ENCODE results near the gene PSMB5. TPM values are rescaled to one million over a fixed set of nuclear protein-coding genes. Genes with fewer than 3 reads are reported as not detected.
A peak's percentile ranks its signal among the peaks of the same experiment; 100 is the strongest.
"Not testable (repeated sequence)": the region's sequence is repeated elsewhere in the genome, so short reads cannot be mapped to it uniquely, and the experiment has no call there.

Gene PSMB5
- polyA plus RNA-seq, 4 donors, result 204 to 277 (median 233) TPM

DNA sequence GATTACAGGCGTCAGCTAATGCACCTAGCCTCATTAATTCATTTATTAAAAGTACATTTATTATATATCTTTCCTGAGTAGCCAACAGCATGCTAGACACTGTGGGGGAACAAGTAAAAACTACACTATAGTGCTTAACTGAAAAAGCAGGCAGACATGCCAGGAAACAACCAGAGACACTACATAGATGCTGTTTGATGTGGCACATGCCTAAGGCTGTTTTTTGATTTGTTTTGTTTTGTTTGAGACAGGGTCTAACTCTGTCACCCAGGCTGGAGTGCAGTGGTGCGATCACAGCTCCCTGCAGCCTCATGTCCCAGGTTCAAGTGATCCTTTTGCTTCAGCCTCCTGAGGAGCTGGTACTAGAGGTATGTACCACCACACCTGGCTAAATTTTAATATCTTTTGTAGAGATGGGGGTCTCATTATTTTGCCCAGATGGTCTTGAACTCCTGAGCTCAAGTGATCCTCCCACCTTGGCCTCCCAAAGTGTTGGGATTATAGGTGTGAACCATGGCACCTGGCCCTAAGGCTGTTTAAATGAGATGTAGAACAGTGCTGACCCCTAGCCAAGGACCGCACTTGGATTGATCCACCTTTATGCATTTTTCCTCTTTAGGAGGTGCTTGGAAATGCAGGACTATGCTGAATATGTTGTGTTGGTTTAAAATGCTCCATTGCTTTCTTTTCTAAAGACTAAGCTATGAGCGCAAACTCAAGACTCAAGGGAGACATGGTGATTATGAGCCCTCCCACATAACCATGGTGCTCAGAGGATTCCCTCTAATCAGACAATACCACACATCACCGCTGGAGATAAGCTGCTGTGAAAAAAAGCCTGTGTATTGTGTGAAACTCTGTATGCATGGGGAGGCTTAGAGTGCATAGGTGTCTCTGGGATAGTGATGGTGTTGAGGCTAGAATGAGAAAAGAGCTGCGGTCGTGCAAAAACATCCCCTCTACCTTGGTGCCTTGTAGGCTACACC, 14.3 kb downstream of the PSMB5 start:
- DNase-seq (ENCODE audit: low read depth in 4 of 4, low spot score in 2 of 4), result no peak

DNA sequence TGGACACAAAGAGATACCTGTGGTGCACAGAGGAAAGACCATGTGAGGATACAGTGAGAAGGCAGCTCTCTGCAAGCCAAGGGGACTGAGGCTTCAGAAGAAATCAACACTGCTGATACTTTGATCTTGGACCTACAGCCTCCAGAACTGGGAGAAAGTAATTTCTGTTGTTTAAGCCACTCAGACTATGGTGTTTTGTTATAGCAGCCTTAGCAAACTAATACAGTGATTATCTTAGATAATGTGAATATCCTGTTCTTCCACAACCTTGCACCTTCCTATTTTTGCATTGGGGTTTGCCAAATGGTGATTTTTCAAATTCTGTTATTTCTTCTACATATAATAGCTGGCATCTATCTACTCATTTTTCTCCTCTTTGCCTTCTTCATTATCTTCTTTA, 16.6 kb downstream of the PSMB5 start:
- no peak for DNase-seq (ENCODE audit: low read depth in 4 of 4, low spot score in 2 of 4)

DNA sequence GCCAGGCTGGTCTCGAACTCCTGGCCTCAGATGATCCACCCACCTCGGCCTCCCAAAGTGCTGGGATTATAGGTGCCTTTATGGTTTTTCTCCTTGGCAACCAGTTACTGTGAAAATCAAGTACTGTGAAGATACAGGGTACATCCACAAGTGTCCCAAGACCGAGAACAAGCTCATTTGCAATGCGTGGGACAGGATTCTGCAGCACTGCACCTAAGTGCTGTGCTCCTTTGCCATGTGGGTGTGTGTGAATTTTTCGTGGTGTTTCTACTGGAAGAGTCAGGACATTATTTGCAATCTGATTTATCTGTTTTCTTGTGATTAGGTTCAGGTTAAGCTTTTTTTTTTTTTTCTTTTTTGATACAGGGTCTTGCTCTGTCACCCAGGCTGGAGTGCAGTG, 17.6 kb downstream of the PSMB5 start:
- DNase-seq (ENCODE audit: low read depth in 4 of 4, low spot score in 2 of 4), result no peak

DNA sequence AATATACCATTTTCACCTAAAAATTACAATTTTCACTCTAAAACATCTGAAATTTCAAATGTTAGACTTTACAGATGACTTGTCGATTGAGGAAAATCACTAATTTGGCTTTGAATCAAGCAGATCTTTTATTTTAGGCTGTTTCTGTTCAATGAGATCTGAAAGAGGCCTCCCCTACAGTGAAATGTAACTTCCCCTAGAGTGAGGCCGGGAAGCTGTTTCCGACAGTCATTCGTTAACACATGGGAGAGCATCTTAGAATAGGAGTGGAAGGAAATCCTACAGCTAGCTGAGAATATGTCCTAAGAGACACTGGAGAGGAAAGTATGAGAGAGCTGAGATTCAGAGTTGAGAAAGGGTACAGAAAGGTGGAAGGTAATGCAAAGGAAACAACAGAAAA, 19.1 kb downstream of the PSMB5 start:
- DNase-seq (ENCODE audit: low read depth in 4 of 4, low spot score in 2 of 4), result no peak

DNA sequence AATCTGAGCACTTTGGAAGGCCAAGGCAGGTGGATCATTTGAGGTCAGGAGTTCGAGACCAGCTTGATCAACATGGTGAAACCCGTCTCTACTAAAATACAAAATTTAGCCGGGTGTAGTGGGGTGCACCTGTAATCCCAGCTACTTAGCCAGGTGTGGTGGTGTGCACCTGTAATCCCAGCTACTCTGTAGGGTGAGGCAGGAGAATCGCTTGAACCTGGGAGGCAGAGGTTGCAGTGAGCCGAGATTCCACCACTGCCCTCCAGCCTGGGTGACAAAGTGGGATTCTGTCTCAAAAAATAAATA, 21.0 kb downstream of the PSMB5 start:
- DNase-seq (ENCODE audit: low read depth in 4 of 4, low spot score in 2 of 4), result not testable (repeated sequence)

DNA sequence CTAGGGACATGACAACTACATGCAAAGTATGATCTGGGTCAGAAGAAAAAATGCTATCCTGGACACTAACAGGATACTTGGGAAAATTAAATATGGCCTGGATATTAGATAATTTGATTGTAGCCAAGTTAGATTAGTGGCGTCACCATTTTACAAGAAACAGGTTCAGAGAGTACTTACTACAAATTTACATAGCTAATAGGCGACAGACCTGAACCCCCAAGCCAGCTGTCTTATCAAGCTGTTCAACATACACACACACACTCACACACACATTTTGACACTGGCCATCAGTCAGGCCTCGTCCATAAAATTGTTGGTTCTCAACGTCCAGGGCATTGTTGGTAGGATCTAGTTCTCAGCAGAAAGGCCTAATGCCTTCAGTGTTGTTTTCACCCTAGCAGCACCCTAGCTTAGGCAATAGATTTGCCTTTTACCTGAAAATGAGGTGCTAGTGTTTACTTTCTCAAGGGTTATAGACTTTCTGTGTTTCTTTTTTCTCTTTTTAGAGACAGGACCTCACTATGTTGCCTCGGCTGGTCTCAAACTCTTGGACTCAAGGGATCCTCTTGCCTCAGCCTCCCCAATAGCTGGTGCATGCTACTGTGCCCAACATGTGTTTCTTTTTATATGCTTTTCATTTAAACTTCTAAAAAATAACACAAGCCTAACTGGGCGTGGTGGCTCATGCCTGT, 21.5 kb downstream of the PSMB5 start:
- DNase-seq (ENCODE audit: low read depth in 4 of 4, low spot score in 2 of 4), result no peak

DNA sequence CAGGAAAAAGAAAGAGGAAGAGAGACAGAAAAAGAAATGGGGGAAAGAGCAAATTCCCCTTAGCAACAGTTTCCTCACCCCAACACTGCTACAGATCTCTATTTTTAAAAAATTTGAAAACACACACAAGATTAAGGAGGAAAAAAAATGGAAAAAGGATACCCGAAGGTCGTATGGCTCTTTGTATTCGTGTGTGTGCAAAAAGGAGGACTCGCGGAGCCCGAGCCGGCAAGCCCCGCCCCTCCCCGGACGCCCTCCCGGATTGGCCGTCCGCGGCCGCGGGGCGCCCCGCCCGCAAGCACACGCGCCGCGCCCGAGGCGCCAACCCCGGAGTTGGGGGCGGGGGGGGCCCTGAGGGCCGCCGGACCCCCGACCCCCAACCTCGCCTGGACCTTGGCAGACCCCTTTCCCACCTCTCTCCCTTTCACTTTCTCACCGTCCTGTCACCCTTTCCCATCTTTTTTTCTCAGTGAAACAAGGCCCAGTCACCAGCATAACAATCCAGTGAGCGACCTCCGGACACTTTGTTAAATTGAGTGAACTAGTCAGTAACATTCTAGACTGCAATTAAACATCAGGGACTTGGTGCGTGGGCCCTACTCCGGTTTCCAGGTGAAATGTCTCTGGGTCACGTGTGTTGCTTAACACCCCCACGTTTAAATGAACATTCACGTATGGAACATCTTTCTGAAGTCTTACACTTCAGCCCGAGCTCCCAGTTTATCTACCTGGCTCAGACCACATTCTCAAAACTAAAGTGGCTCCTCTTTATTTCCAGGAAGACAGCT, 24.6 kb downstream of the PSMB5 start, which contains the start of gene C14orf93:
Gene C14orf93, minus strand, starts transcription at position 205 of the 788 bp plus-strand sequence. CDS start 11,120 bp downstream, outside the sequence.
- no peak for DNase-seq (ENCODE audit: low read depth in 4 of 4, low spot score in 2 of 4)

DNA sequence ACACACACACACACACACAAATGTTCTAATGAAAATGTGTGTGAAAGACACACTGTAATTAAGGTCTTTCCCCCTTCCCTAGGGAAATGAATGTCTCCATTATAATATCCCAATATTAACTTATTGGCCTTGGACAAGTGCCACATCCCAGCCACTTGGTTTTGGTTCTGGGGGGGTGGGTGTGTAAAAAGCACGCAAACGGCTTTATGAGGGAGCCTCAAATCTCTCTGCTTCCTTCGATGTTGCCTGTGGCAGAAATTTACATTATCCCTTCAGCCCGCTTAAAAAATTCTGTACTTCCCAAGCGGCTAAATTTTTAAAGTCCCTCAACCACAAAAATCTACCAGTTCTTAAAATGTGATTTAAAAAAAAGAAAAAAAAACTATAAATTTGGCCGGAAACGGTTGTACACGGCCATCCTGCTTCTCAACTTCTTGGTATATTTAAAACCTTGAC, 25.2 kb downstream of the PSMB5 start:
- DNase-seq (ENCODE audit: low read depth in 4 of 4, low spot score in 2 of 4), result no peak

DNA sequence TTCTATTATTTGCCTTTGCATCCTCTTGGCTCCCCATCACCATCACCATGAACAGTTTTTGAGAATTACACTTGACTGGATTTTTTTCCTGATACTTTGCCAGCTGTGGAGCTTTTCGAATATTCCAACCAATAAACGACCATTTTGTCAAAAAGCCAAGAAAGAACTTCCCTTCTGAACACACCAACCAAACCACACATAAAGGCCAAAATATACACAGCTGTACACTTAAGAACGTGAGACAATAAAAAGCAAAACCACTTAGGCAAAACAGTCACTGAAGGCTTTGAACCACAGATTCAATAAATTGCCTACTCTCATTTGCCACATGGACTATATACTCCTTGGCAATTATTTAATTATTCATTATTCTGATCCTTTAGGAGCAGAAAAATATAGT, 25.9 kb downstream of the PSMB5 start:
- no peak for DNase-seq (ENCODE audit: low read depth in 4 of 4, low spot score in 2 of 4)

DNA sequence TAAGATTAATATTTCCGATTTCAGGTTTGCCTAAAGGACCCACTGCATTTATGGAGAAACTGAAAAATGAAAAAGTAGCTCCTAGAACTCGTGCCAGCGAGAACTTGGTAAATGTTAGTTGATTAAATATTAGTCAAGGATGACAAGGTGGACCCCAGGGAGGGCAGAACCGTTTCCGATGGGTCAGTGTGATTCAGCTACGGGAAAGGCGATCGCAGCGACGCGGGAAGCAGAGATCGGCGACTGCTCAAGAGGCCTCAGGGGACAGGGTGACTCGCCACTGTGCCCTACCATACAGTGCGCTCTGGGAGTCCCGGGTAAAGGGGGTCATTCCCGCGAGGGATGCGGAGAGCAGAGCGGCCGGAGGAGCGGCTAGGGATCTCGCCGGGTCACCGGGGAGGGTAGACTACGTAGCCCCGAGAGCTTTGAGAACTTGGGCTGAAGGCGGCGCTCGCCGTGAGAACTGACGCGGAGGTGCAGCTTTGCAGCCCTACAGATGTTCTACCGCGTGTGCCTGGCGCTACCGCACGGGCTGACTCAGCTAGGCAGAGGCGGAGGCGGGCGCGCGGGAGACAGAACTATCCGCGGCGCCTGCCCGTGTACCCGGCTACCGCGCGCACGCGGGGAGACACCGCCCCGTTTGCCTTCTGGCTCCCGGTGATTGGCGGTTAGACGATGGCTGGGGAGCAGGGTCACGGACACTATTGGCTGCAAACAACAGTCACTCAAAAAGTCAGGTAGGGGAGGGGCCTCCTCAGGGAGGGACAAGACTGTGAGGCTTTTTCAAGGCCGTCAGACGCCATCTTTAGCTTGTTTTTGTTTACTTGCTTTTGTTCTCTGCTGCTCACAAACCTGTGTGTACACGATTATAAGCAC, 27.9 kb downstream of the PSMB5 start:
- DNase-seq (ENCODE audit: low read depth in 4 of 4, low spot score in 2 of 4), result peak; percentile 91 to 98 (median 95)

DNA sequence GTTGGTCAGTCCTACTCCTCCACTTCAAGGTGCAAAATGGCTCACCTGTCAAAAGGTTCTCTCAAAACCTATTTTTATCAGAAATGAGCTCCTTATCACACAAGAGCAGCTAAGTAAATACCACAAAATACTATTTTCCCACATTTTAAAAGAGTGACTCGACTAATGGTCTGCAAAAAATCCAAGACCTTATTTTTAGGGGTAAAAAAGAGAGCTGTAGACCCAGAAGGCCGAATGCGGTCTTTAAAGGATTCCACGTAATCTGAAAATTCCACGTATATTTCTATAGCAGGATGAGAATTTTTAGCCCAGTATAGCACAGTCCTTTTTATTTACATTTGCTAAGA, 28.5 kb downstream of the PSMB5 start:
- no peak for DNase-seq (ENCODE audit: low read depth in 4 of 4, low spot score in 2 of 4)

DNA sequence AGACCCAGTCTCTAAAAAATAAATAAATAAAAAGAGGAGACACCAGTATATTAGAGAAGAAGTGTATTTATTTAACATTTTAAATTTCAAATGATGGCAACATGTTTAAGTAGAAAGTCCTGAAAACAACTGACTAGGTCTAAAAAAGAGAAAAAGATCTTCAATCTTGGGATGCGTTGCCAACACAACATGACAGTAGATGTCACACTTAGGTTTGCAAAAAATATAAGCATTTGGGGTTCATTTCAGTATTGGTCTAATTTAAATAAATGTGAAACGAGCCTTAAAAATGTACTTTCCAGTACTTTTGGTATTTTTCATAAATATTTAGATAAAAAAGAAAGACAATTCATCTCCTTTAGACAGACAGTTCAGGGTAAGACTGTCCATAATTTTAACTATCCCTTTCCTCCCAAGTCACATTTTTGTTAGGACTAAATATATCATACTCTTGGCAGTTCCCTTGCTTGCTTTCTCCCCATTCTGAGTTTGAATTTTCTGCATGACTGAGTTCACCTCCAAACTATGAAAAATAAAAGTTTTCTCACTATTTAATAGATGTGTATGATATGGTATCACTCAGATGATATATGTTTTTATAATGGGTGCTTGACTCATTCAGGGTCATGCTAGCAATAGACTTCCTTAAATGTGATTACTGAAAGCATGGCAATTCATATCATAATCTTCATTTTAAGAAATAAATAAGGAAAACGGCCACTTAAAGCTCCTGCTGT, 29.1 kb downstream of the PSMB5 start:
- DNase-seq (ENCODE audit: low read depth in 4 of 4, low spot score in 2 of 4), result no peak

DNA sequence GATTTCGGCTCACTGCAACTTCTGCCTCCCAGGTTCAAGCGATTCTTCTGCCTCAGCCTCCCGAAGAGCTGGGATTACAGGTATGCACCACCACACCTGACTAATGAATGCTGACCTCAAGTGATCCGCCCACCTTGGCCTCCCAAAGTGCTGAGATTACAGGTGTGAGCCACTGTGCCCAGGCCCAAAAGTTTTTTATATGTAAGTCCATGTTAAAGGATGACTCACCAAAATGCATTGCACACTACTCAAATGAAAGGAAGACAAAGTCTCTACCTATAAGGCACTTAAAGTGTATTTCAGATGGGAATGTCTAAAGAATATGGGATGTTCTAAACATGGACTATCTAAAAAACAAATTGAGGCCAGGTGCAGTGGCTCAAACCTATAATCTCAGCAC, 30.4 kb downstream of the PSMB5 start:
- DNase-seq (ENCODE audit: low read depth in 4 of 4, low spot score in 2 of 4), result not testable (repeated sequence)

DNA sequence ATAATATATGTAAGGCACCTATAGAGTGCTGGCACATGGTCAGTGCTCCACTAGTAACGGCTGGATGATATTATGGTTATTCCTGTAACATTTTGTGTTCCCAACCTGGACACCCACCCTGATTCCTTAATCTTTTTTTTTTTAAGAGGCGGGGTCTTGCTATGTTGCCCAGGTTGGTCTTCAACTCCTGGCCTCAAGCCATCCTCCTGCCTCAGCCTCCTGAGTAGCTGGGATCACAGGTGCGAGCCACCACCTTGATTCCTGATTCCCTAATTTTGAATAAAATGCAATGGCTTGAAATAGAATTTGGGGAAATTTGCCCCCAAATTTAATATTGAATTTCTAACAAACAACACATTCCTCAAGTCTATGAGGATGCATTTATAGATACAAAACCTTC, 32.1 kb downstream of the PSMB5 start:
- no peak for DNase-seq (ENCODE audit: low read depth in 4 of 4, low spot score in 2 of 4)

DNA sequence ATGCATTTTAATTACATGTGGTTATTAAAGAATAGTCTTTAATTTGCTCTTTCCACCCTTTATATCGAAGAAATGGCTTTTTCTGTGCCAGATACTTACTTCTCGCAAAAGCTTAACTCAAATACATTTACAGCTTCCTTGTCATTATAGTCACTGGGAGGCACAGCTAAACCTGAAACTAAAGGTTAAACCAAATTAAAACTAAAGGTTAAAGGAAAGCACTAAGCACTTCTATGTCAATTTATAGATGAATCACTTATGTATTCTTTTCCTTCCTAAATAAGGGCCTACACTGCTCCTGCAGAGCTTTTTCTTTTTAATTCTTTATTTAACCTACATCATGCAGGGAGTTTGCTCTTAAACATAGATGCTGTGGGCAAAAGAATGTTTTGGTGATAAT, 33.8 kb downstream of the PSMB5 start:
- no peak for DNase-seq (ENCODE audit: low read depth in 4 of 4, low spot score in 2 of 4)

DNA sequence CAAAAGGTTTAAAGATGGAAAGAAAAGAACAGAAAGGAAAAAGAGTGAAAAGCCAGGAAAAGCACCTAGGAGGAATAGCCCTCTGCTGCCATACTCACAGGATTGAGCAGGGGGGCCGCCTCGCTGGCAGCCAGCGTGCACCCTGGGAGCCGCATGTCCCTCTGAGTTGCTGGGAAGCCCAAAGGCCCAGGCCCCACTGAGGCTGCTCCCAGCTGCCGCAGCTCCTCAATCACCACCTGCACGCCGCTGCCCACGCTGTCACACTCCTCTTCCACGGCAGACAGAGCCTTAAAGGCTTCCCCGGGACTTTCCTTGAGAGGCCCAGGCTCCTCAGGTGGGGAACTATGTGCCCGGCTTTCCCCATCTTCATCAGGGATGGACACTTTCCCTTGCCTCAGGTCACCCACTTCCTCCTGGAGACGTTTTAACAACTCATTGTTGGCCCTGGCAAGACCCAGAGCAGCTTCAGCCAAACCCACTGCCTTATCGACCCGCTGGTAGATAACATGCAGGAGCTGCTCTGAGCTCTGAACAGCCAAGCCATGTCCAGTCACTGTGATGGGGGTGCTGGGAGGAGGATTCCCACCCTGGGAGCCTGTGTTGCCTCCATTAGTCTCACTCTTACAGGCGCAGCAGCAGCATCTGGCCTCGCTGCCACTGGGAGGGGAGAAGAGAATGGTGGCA, 36.2 kb downstream of the PSMB5 start:
- DNase-seq (ENCODE audit: low read depth in 4 of 4, low spot score in 2 of 4), result no peak

DNA sequence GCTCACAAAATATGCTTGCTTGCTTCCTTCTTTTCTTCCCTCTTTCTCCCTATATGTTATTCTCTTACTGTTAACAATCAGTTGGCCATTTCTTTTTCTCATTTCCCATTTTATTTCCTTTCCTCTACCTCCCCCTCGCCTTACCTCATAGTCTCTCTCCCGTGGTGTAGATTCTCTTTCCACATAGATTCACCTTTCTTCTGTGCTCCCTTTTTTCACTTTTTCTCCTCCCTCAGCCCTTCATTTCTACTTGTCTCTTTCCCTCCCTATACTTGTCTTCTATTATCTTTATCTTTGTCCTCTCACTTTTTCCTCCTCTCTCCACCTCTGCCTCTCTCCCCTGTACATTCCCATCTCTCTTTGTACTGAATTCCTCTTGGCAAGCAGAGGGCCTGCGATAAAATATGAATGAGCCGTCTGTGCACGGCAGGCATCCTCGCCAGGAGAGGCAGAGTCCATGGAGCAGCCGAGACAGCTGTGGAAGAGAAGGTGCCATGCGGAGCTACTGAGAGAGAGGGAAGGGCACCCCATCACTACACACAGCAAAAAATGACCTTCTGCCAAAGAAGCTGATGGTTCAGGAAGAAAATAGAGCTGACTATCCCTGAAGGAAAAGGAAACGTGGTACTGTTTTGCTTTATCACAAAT, 36.9 kb downstream of the PSMB5 start:
- DNase-seq (ENCODE audit: low read depth in 4 of 4, low spot score in 2 of 4), result no peak

Data from left renal cortex interstitium (tissue), 4 donors.